ENCODE results near the gene CYB5R2.

Gene CYB5R2

DNA sequence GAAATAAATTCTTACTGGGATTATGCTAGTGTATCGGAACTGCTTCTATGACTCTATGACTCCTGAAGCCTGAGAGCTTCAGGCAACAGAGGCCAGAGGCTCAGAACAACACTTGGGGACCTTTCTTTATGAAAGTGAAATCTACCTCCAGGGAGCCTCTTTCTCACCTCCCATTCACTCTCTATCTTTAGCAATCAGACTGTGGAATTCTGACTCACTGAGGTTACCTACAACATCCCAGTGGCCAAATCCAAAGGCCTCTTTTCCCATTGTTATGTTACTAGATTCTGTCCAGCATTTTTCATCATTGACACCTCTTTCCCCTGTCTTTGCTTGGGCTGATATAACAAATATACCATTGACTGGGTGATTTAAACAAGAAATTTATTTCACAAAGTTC is 14.1 kb upstream of the CYB5R2 start:
- no peaks in the 10 kb centered on the region for H3K9me3 ChIP-seq (replicated peaks; ENCODE audit: low read length)
- no peak overlapping the region for H3K4me2 ChIP-seq (ENCODE audit: low read length)
- H3K4me1 ChIP-seq (ENCODE audit: control insufficient read depth, insufficient read depth, low read length), result no peaks in the 10 kb centered on the region
- H3K27me3 ChIP-seq (ENCODE audit: control insufficient read depth, insufficient read depth, low read length), result peaks cover 60% of the 10 kb centered on the region
- H3K9ac ChIP-seq (ENCODE audit: low read depth, low read length), result no peak overlapping the region
- H3K4me3 ChIP-seq (ENCODE audit: low read length), result no peak overlapping the region
- H3K36me3 ChIP-seq (ENCODE audit: insufficient read depth, low read length), result no peaks in the 10 kb centered on the region

DNA sequence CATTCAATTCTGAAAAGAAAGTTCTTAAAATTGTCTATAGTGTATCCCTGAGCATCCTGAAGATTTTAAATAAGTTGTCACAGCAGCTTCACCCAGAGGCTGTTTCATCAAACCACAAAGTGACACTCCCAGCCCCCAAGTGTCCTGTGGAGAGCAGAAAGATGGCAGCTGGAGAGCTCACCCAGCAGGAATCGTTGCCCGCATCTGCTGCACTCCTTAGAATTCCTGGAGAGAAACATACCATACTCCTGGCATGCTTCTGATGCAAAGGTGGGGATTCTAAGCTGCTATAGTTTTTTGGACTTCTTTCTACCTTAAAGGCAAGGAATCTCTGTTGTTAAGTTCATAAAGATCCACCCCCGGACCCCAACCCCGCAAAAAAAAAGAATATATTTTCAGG is 13.5 kb upstream of the CYB5R2 start:
- peaks cover 57% of the 10 kb centered on the region for H3K27me3 ChIP-seq (ENCODE audit: control insufficient read depth, insufficient read depth, low read length)
- no peak overlapping the region for H3K9ac ChIP-seq (ENCODE audit: low read depth, low read length)
- H3K4me1 ChIP-seq (ENCODE audit: control insufficient read depth, insufficient read depth, low read length), result no peaks in the 10 kb centered on the region
- H3K4me2 ChIP-seq (ENCODE audit: low read length), result no peak overlapping the region
- H3K9me3 ChIP-seq (replicated peaks; ENCODE audit: low read length), result no peaks in the 10 kb centered on the region
- H3K36me3 ChIP-seq (ENCODE audit: insufficient read depth, low read length), result no peaks in the 10 kb centered on the region
- H3K4me3 ChIP-seq (ENCODE audit: low read length), result no peak overlapping the region

DNA sequence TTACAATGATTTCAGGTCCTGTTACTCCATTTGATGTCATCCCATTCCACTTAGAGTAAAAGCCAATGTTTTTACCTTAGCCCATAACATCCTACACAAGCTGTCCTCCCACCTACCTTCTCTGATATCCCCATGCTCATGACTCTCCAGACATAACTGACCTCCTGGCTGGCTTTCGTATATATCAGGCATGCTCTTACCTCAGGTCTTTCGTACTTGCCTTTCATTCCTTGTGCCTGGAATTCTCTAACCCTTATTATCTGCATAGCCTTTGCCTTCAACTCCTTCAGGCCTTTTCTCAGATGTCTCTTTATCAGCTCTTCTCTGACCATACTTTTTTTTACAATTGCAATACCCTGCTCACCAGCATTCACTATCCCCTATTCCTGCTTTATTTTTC is 10.3 kb upstream of the CYB5R2 start:
- no peaks in the 10 kb centered on the region for H3K4me1 ChIP-seq (ENCODE audit: control insufficient read depth, insufficient read depth, low read length)
- no peak overlapping the region for H3K4me2 ChIP-seq (ENCODE audit: low read length)
- peaks cover 57% of the 10 kb centered on the region for H3K27me3 ChIP-seq (ENCODE audit: control insufficient read depth, insufficient read depth, low read length)
- no peak overlapping the region for H3K9ac ChIP-seq (ENCODE audit: low read depth, low read length)
- H3K9me3 ChIP-seq (replicated peaks; ENCODE audit: low read length), result no peaks in the 10 kb centered on the region
- H3K36me3 ChIP-seq (ENCODE audit: insufficient read depth, low read length), result no peaks in the 10 kb centered on the region
- H3K4me3 ChIP-seq (ENCODE audit: low read length), result no peak overlapping the region

DNA sequence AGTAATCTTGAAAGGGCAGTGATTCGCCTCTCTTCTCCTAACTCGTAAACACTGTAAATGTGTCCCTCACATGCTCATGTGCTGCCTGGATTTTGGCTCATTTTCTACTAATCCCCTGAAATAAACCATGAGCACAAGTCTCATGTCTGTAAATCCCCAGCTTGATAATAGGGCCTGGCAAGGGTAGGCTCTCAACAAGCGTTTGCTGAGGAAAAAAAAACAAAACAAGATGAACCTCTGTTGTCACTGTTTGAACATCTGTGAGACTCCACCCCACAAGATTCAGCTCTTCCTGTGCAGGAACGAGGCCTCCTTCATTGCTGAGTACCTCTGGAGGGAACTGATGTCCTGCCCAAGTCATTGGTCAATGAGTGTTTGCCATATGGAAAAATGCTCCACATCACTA is 4.5 kb upstream of the CYB5R2 start:
- Histone ChIP-seq H3K9ac (ENCODE audit: low read depth, low read length) (no peak overlapping the region), H3K4me1 (ENCODE audit: control insufficient read depth, insufficient read depth, low read length) (peaks cover 5% of the 10 kb centered on the region), H3K4me3 (ENCODE audit: low read length) (no peak overlapping the region), H3K27me3 (ENCODE audit: control insufficient read depth, insufficient read depth, low read length) (peaks cover 63% of the 10 kb centered on the region), H3K4me2 (ENCODE audit: low read length) (no peak overlapping the region), H3K9me3 (replicated peaks; ENCODE audit: low read length) (no peaks in the 10 kb centered on the region), H3K36me3 (ENCODE audit: insufficient read depth, low read length) (no peaks in the 10 kb centered on the region)

DNA sequence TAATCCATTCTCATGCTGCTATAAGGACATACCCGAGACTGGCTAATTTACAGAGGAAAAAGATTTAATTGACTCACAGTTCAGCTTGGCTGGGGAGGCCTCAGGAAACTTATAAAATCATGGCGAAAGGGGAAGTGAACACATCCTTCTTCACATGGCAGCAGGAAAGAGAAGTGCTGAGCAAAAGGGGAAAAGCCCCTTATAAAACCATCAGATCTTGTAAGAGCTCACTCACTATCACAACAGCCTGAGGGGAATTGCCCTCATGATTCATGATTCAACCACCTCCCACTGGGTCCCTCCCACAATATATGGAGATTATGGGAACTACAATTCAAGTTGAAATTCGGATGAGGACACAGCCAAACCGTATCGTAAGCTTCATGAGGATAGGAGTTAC is 3.8 kb upstream of the CYB5R2 start:
- H3K9ac ChIP-seq (ENCODE audit: low read depth, low read length), result no peak overlapping the region
- no peaks in the 10 kb centered on the region for H3K9me3 ChIP-seq (replicated peaks; ENCODE audit: low read length)
- no peak overlapping the region for H3K4me2 ChIP-seq (ENCODE audit: low read length)
- H3K4me1 ChIP-seq (ENCODE audit: control insufficient read depth, insufficient read depth, low read length), result peaks cover 6% of the 10 kb centered on the region
- H3K4me3 ChIP-seq (ENCODE audit: low read length), result no peak overlapping the region
- H3K36me3 ChIP-seq (ENCODE audit: insufficient read depth, low read length), result no peaks in the 10 kb centered on the region
- H3K27me3 ChIP-seq (ENCODE audit: control insufficient read depth, insufficient read depth, low read length), result peaks cover 63% of the 10 kb centered on the region

DNA sequence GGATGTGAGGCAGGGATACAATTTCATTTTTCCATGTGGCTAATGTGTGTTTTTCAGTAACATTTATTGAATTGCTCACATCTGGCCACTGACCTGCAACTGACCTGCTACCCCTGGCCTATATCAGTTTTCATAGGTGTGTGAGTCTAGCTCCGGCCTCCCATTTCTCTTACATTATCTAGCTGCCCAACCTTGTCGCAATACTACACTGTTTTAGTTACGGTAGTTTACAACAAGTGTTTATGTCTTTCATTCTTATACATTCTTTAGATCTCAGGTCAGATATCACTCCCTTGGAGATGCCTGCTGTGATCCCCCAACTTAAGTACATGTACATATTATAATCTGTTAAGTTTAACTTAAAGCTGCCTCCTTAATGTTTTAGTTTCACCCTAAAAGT is 2.3 kb upstream of the CYB5R2 start:
- H3K9ac ChIP-seq (ENCODE audit: low read depth, low read length), result no peak overlapping the region
- H3K27me3 ChIP-seq (ENCODE audit: control insufficient read depth, insufficient read depth, low read length), result peaks cover 54% of the 10 kb centered on the region
- peaks cover 6% of the 10 kb centered on the region for H3K4me1 ChIP-seq (ENCODE audit: control insufficient read depth, insufficient read depth, low read length)
- no peaks in the 10 kb centered on the region for H3K36me3 ChIP-seq (ENCODE audit: insufficient read depth, low read length)
- H3K9me3 ChIP-seq (replicated peaks; ENCODE audit: low read length), result no peaks in the 10 kb centered on the region
- no peak overlapping the region for H3K4me3 ChIP-seq (ENCODE audit: low read length)
- no peak overlapping the region for H3K4me2 ChIP-seq (ENCODE audit: low read length)

DNA sequence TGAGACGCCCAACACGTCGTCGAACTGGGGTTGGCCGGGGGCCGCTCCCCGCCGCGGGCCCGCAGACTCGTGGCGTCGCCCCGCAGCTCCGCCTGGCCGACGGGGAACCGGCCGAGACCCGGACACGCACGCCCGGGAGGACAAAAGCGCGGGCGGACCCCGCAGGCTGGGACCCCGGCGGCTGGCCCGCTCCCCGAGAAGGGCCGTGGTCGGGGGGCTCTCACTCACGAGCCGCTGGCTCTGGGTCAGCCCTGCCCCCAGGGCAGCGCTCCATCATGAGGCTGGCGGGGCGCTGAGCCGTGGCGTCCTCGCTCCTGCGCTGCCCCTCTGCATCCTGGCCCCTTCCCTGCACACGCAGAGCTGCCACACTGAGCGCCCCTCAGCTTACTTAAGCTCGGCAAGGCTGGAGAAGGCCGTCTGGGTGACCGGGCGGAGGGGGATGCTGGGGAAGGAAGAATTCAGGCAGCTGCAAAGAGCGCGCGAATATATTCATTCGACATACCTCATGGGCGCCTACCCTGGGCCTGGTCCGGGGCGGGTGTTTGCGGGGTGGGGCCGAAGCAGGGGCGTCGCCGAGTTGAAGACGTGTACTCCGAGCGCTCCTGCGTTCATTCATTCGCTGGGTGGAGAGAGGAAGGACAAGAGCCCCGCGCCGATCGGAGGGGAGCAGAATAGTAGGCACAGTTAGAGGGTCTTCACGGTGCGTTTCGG is 579 bp upstream of the CYB5R2 start:
- Histone ChIP-seq H3K27me3 (ENCODE audit: control insufficient read depth, insufficient read depth, low read length) (peaks cover 46% of the 10 kb centered on the region), H3K4me1 (ENCODE audit: control insufficient read depth, insufficient read depth, low read length) (peaks cover 6% of the 10 kb centered on the region), H3K36me3 (ENCODE audit: insufficient read depth, low read length) (no peaks in the 10 kb centered on the region), H3K9ac (ENCODE audit: low read depth, low read length) (no peak overlapping the region), H3K4me2 (ENCODE audit: low read length) (peak overlapping the region; percentile 80), H3K9me3 (replicated peaks; ENCODE audit: low read length) (no peaks in the 10 kb centered on the region), H3K4me3 (ENCODE audit: low read length) (peak overlapping the region; percentile 64)

DNA sequence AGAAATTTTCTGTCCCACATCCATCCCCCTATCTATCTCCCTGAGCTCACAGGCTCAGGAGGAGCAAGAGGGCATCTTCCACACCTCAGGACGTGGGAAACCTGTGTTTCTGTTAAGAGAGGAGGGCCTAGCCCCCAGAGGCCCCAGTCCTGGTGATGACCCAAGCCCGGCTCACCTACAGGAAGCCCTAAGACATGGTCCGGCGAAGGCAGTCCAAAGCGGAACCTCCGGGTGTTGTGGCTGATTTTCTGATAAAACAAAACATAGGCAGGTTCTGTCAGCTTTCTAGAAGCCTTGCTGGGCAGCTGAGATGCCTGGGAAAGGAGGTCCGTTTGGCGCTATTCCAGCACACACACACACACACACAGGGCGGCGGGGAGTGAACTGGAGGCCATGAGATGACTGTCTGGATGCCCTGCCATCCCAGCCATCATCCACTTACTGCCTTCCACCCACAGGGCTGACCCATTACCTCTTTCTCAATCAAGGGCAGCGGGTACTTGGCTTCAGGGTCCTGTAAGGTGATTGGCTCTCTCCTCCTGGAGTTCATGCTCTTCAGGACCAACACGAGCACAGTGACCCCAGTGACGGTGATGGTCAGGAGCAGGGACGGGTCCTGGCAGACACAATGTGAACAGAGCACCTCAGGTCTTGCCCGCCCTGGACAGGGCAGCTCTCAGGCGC is 882 bp downstream of the CYB5R2 start:
- no peak overlapping the region for H3K9ac ChIP-seq (ENCODE audit: low read depth, low read length)
- H3K4me1 ChIP-seq (ENCODE audit: control insufficient read depth, insufficient read depth, low read length), result peaks cover 6% of the 10 kb centered on the region
- no peaks in the 10 kb centered on the region for H3K36me3 ChIP-seq (ENCODE audit: insufficient read depth, low read length)
- H3K9me3 ChIP-seq (replicated peaks; ENCODE audit: low read length), result no peaks in the 10 kb centered on the region
- H3K4me3 ChIP-seq (ENCODE audit: low read length), result peak overlapping the region; percentile 64
- peak overlapping the region; percentile 80 for H3K4me2 ChIP-seq (ENCODE audit: low read length)
- peaks cover 40% of the 10 kb centered on the region for H3K27me3 ChIP-seq (ENCODE audit: control insufficient read depth, insufficient read depth, low read length)

DNA sequence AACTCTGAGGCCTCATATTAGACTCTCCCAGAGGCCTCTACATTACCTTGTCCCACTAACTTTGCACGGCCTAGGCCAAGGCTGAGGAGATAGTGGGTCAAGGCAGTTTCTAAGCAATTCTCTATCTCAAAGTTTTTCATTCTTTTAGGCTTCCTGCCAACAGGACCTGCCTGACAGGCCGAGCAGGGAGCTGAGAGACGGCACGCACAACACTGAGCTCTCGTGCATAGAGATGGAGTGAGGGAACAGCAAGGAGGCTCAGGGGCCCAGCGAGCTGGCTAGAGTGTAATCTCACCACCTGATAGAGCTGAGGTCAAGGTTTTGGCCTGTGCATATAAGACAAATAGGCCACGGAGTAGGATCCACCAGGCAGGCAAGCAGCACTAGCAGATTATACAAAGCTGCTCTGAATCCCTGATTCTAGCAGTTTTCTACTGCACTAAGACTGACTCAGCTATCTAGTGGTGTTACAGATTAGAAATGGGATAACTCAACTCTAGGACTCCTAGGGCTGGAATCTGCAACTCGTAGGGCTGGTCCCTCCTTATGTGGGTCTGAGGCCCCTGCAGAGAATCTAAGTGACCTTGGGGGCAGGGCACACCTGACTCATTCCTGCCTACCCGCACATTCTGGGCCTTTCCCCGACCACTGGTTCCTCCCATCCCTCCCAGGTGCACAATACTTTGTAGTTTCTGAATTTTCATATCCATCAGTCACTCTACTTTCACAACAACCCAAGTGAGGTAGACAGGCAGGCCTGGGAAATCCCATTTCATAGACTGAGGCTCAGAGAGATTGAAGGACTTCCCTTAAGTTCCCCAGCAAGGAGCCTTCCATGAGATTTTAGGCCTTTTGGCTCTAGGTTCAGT is 1.7 kb downstream of the CYB5R2 start:
- H3K4me2 ChIP-seq (ENCODE audit: low read length), result no peak overlapping the region
- H3K36me3 ChIP-seq (ENCODE audit: insufficient read depth, low read length), result no peaks in the 10 kb centered on the region
- peaks cover 6% of the 10 kb centered on the region for H3K4me1 ChIP-seq (ENCODE audit: control insufficient read depth, insufficient read depth, low read length)
- peaks cover 38% of the 10 kb centered on the region for H3K27me3 ChIP-seq (ENCODE audit: control insufficient read depth, insufficient read depth, low read length)
- H3K4me3 ChIP-seq (ENCODE audit: low read length), result no peak overlapping the region
- no peak overlapping the region for H3K9ac ChIP-seq (ENCODE audit: low read depth, low read length)
- no peaks in the 10 kb centered on the region for H3K9me3 ChIP-seq (replicated peaks; ENCODE audit: low read length)

DNA sequence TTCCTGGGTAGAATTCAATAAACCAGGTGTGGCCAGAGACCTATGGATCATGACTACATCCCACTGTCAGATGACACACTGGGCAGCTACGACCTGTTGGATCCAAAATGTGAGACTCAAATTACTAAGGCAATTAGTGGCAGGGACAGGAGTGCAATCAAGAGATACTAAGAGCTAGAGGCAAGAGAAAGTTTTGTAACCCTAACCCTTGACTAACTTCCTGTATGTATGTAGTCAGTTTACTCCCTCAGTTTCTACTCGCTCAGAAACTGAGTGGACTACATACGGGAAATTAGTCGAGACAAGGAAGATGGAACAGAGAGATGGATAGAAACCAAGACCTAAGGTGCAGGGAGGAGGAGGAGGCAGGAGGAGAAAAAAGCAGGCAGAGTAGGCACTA is 2.7 kb downstream of the CYB5R2 start:
- Histone ChIP-seq H3K4me1 (ENCODE audit: control insufficient read depth, insufficient read depth, low read length) (peaks cover 6% of the 10 kb centered on the region), H3K4me2 (ENCODE audit: low read length) (no peak overlapping the region), H3K9me3 (replicated peaks; ENCODE audit: low read length) (no peaks in the 10 kb centered on the region), H3K27me3 (ENCODE audit: control insufficient read depth, insufficient read depth, low read length) (peaks cover 34% of the 10 kb centered on the region), H3K4me3 (ENCODE audit: low read length) (no peak overlapping the region), H3K36me3 (ENCODE audit: insufficient read depth, low read length) (no peaks in the 10 kb centered on the region), H3K9ac (ENCODE audit: low read depth, low read length) (no peak overlapping the region)

DNA sequence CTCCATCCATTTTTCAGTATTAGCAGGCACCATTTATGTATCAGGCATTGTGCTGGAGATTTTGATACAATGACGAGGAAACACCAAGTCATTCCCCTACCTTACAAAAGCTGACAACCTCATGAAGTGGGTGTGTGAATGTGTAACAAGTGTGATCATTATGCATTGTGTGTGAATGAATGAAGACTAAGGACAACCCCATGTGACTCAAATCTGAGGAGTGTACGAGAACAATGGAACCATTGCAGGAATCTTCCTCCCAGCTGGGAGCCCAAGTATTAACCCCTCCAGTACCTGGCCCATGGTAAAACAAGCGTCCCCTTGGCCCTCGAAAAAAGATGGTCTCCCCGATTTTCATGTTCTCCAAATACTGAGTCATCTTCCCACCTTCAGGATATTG is 4.4 kb downstream of the CYB5R2 start:
- H3K4me3 ChIP-seq (ENCODE audit: low read length), result no peak overlapping the region
- H3K9me3 ChIP-seq (replicated peaks; ENCODE audit: low read length), result no peaks in the 10 kb centered on the region
- no peak overlapping the region for H3K4me2 ChIP-seq (ENCODE audit: low read length)
- H3K27me3 ChIP-seq (ENCODE audit: control insufficient read depth, insufficient read depth, low read length), result peaks cover 16% of the 10 kb centered on the region
- H3K36me3 ChIP-seq (ENCODE audit: insufficient read depth, low read length), result no peaks in the 10 kb centered on the region
- H3K4me1 ChIP-seq (ENCODE audit: control insufficient read depth, insufficient read depth, low read length), result peaks cover 6% of the 10 kb centered on the region
- H3K9ac ChIP-seq (ENCODE audit: low read depth, low read length), result no peak overlapping the region
